ENCODE measurements around the gene PPM1H.

DNA sequence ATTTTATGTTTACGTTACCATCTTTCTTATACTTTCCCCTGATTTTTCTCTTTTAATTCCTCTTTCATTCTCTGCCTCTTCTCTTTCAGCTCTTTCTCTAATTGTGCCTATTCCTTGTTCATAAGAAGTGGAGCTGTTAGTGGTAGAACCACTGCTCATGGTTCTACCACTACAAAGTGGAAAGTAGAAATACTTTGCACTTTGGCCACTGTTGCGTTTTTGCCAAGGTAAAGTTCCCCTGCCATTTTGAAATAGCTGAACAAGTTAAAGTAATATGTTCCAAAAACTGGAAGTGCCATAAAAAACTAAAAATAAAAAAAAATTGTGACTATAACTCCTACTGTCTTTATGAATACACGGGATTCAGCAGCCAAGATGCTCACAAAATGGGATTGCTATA is 337.7 kb downstream of the PPM1H start:
- TF ChIP-seq CTCF (conservative IDR thresholded peaks at IDR 0.05), result no peak
- no peak for TF ChIP-seq ZFX (IDR thresholded peaks at IDR 0.05)

All from C4-2B (cell line).